ENCODE results near the gene DNAH14. TPM values are rescaled to one million over a fixed set of nuclear protein-coding genes. Genes with fewer than 3 reads are reported as not detected.

DNAH14 gene
- total and polyA plus RNA-seq, 2 donors (not counting 1 experiment from before 2014, with no cell fraction given) = not detected

DNA sequence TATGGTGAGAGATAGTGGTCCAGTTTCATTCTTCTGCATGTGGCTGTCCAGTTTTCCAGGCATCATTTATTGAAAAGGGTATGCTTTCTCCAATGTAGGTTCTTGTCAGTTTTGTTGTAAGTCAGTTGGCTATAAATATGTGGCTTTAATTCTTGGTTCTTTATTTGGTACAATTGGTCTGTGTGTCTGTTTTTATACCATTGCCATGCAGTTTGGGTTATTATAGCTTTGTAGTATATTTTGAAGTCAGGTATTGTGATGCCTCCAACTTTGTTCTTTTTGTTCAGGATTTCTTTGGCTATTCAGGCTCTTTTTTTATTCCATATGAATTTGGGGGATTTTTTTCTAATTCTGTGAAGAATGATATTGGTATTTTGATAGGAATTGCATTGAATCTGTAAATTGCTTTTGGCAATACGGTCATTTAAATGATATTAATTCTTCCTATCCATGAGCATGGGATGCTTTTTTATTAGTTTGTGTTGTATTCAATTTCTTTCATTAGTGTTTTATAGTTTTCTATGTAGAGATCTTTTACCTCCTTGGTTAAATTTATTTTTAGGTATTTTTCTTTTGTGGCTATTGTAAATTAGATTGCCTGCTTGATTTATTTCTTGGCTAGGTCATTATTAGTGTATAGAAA lies 3.3 kb downstream of the DNAH14 start:
- TF ChIP-seq, protein P1, sequence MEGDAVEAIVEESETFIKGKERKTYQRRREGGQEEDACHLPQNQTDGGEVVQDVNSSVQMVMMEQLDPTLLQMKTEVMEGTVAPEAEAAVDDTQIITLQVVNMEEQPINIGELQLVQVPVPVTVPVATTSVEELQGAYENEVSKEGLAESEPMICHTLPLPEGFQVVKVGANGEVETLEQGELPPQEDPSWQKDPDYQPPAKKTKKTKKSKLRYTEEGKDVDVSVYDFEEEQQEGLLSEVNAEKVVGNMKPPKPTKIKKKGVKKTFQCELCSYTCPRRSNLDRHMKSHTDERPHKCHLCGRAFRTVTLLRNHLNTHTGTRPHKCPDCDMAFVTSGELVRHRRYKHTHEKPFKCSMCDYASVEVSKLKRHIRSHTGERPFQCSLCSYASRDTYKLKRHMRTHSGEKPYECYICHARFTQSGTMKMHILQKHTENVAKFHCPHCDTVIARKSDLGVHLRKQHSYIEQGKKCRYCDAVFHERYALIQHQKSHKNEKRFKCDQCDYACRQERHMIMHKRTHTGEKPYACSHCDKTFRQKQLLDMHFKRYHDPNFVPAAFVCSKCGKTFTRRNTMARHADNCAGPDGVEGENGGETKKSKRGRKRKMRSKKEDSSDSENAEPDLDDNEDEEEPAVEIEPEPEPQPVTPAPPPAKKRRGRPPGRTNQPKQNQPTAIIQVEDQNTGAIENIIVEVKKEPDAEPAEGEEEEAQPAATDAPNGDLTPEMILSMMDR (IDR thresholded peaks at IDR 0.05) = no peak
- no peak for TF ChIP-seq EZH2 (IDR thresholded peaks at IDR 0.05; ENCODE audit: borderline replicate concordance, insufficient read depth, low read depth, low read length, poor library complexity, severe bottlenecking)
- Histone ChIP-seq H3K27me3 (replicated peaks in 1 of 4; ENCODE audit: control extremely low read depth in 1 of 4, control insufficient read depth in 3 of 4, insufficient read depth in 4 of 4, low read length in 3 of 4) (peaks cover 0 to 9% (median 4%) of the 10 kb centered on the region in 4 experiments), H3K27ac (ENCODE audit: low read length in 2 of 2) (no peak overlapping the region), H3K9ac (ENCODE audit: low read length) (no peak overlapping the region), H3K36me3 (replicated peaks in 1 of 2; ENCODE audit: control extremely low read depth in 1 of 2, control insufficient read depth in 1 of 2, extremely low read depth in 1 of 2, insufficient read depth in 2 of 2, low read length in 1 of 2) (no peaks in the 10 kb centered on the region), H3K4me3 (ENCODE audit: control extremely low read depth in 1 of 5, extremely low read depth in 1 of 5, insufficient read depth in 1 of 5, low read depth in 2 of 5, low read length in 4 of 5) (no peak overlapping the region), H3K79me2 (ENCODE audit: control insufficient read depth, insufficient read depth, low read length) (no peaks in the 10 kb centered on the region), H4K20me1 (ENCODE audit: control insufficient read depth, insufficient read depth, low read length, poor library complexity, severe bottlenecking) (no peaks in the 10 kb centered on the region), H2AFZ (ENCODE audit: insufficient read depth, low read depth, low read length, poor library complexity, severe bottlenecking) (no peak overlapping the region), H3K9me3 (ENCODE audit: control extremely low read depth in 1 of 3, control insufficient read depth in 2 of 3, insufficient read depth in 1 of 3, low read length in 2 of 3) (peaks cover 5 to 27% (median 11%) of the 10 kb centered on the region in 3 donors), H3K4me1 (ENCODE audit: control insufficient read depth in 2 of 2, insufficient read depth in 2 of 2, low read length in 2 of 2) (peaks cover 0 to 4% of the 10 kb centered on the region in 2 donors), H3K4me2 (replicated peaks; ENCODE audit: low read depth, low read length, poor library complexity, severe bottlenecking) (no peak overlapping the region)
- no CpG with 5 or more reads among the region's 1 CpG for WGBS (ENCODE audit: insufficient coverage)
- Mint-ChIP-seq H3K9me3 (ENCODE audit: insufficient read depth) (peaks cover 27% of the 10 kb centered on the region), H3K27me3 (peaks cover 26% of the 10 kb centered on the region), H3K4me3 (no peak overlapping the region), H3K4me1 (peaks cover 5% of the 10 kb centered on the region), H3K27ac (no peak overlapping the region)
- ATAC-seq (ENCODE audit: low read depth) = no peak
- no peak for DNase-seq
- ChIA-PET CTCF (no interaction called here), POLR2A (no interaction called here)
- intact Hi-C loops (cut with micrococcal nuclease) = no loop called here

DNA sequence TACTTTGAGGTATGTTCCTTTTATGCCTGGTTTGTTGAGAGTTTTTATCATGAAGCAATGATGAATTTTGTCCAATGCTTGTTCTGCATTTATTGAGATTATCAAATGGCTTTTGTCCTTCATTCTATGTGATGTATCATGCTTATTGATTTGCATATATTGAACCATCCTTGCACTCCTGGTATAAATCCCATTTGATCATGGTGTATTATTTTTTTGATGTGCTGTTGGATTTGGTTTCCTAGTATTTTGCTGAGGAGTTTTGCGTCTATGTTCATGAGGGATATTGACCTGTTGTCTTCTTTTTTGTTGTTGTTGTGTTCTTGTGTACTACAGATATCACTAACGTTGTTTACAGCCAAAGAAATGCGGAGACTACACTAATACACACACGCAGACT lies 4.1 kb downstream of the DNAH14 start:
- no peak overlapping the region for H3K9ac ChIP-seq (ENCODE audit: low read length)
- H3K27ac Mint-ChIP-seq = no peak overlapping the region
- H3K27ac ChIP-seq (ENCODE audit: low read length in 2 of 2) = no peak overlapping the region
- no peaks in the 10 kb centered on the region for H3K36me3 ChIP-seq (replicated peaks in 1 of 2; ENCODE audit: control extremely low read depth in 1 of 2, control insufficient read depth in 1 of 2, extremely low read depth in 1 of 2, insufficient read depth in 2 of 2, low read length in 1 of 2)
- peaks cover 5 to 27% (median 11%) of the 10 kb centered on the region in 3 donors for H3K9me3 ChIP-seq (ENCODE audit: control extremely low read depth in 1 of 3, control insufficient read depth in 2 of 3, insufficient read depth in 1 of 3, low read length in 2 of 3)
- peaks cover 34% of the 10 kb centered on the region for H3K9me3 Mint-ChIP-seq (ENCODE audit: insufficient read depth)
- POLR2A ChIA-PET = no interaction called here
- CTCF ChIA-PET = no interaction called here
- H2AFZ ChIP-seq (ENCODE audit: insufficient read depth, low read depth, low read length, poor library complexity, severe bottlenecking) = no peak overlapping the region
- H3K4me1 Mint-ChIP-seq = peaks cover 5% of the 10 kb centered on the region
- no peak overlapping the region for H3K4me2 ChIP-seq (replicated peaks; ENCODE audit: low read depth, low read length, poor library complexity, severe bottlenecking)
- H3K79me2 ChIP-seq (ENCODE audit: control insufficient read depth, insufficient read depth, low read length) = no peaks in the 10 kb centered on the region
- no CpG with 5 or more reads among the region's 4 CpGs for WGBS (ENCODE audit: insufficient coverage)
- no peaks in the 10 kb centered on the region for H4K20me1 ChIP-seq (ENCODE audit: control insufficient read depth, insufficient read depth, low read length, poor library complexity, severe bottlenecking)
- H3K27me3 Mint-ChIP-seq = peaks cover 24% of the 10 kb centered on the region
- no peak for TF ChIP-seq EZH2 (IDR thresholded peaks at IDR 0.05; ENCODE audit: borderline replicate concordance, insufficient read depth, low read depth, low read length, poor library complexity, severe bottlenecking)
- TF ChIP-seq, protein P1 (IDR thresholded peaks at IDR 0.05) = no peak
- no peak overlapping the region for H3K4me3 Mint-ChIP-seq
- intact Hi-C loops (cut with micrococcal nuclease) = no loop called here
- H3K4me3 ChIP-seq (ENCODE audit: control extremely low read depth in 1 of 5, extremely low read depth in 1 of 5, insufficient read depth in 1 of 5, low read depth in 2 of 5, low read length in 4 of 5) = no peak overlapping the region
- H3K27me3 ChIP-seq (replicated peaks in 1 of 4; ENCODE audit: control extremely low read depth in 1 of 4, control insufficient read depth in 3 of 4, insufficient read depth in 4 of 4, low read length in 3 of 4) = peaks cover 0 to 9% (median 4%) of the 10 kb centered on the region in 4 experiments
- peaks cover 0 to 4% of the 10 kb centered on the region in 2 donors for H3K4me1 ChIP-seq (ENCODE audit: control insufficient read depth in 2 of 2, insufficient read depth in 2 of 2, low read length in 2 of 2)
- ATAC-seq (ENCODE audit: low read depth) (no peak), DNase-seq (no peak)

Data from B cell (primary cell).